K562 (cell line): ENCODE data around the gene GAL3ST3. TPM values are rescaled to one million over a fixed set of nuclear protein-coding genes. Genes with fewer than 3 reads are reported as not detected.

ENCODE experiments used
- EHMT2 ChIP-seq: fragments of 450-650 bp; IDR thresholded peaks from 2 replicates; pipeline ENCODE4 v1.6.1; 2018; ENCODE audit warnings: antibody characterized with exemption
- FOXK1 ChIP-seq: sonication (generic); formaldehyde crosslinking; IDR thresholded peaks from 2 replicates; pipeline ENCODE4 v1.8.0; 2022; ENCODE audit warnings: missing genetic modification reagents, mild to moderate bottlenecking, borderline replicate concordance
- GTF2F1 ChIP-seq: IDR thresholded peaks from 2 replicates; pipeline ENCODE4 v1.6.1; 2011; ENCODE audit warnings: low read depth, low read length, improper control_type of control experiment
- HCFC1 ChIP-seq: IDR thresholded peaks from 2 replicates; pipeline ENCODE4 v1.6.1; 2012; ENCODE audit warnings: low read depth, low read length, improper control_type of control experiment
- NBN ChIP-seq: fragments of 450-650 bp; IDR thresholded peaks from 2 replicates; pipeline ENCODE4 v1.6.1; 2016; ENCODE audit warnings: low read depth, mild to moderate bottlenecking
- NFE2L1 ChIP-seq: fragments of 450-650 bp; IDR thresholded peaks from 2 replicates; pipeline ENCODE4 v1.6.1; 2016; ENCODE audit warnings: missing genetic modification characterization, low read depth, mild to moderate bottlenecking, missing compliant biosample characterization, moderate library complexity, borderline replicate concordance
- POLR2AphosphoS2 ChIP-seq: IDR thresholded peaks from 2 replicates; pipeline ENCODE4 v1.6.1; 2012; ENCODE audit warnings: low read length, improper control_type of control experiment
- RBM14 ChIP-seq: fragments of 200-400 bp; formaldehyde crosslinking; IDR thresholded peaks from 2 replicates; pipeline ENCODE4 v1.6.1; 2018; ENCODE audit warnings: low read depth, mild to moderate bottlenecking, low read length, moderate library complexity, borderline replicate concordance; ENCODE audit not compliant: insufficient read depth
- TSC22D4 ChIP-seq: fragments of 450-650 bp; IDR thresholded peaks from 2 replicates; pipeline ENCODE4 v1.6.1; 2016; ENCODE audit warnings: missing genetic modification characterization, missing biosample characterization, control low read depth
- ZBTB8A ChIP-seq: fragments of 450-650 bp; IDR thresholded peaks from 2 replicates; pipeline ENCODE4 v1.6.1; 2018; ENCODE audit warnings: mild to moderate bottlenecking, moderate library complexity; ENCODE audit not compliant: partially characterized antibody
- ZEB2 ChIP-seq: fragments of 450-650 bp; IDR thresholded peaks from 2 replicates; pipeline ENCODE4 v1.6.1; 2016
- ZNF274 ChIP-seq: IDR thresholded peaks from 2 replicates; pipeline ENCODE4 v1.6.1; 2011; ENCODE audit warnings: low read depth, mild to moderate bottlenecking, low read length, moderate library complexity, borderline replicate concordance
- ZNF384 ChIP-seq: IDR thresholded peaks from 2 replicates; pipeline ENCODE4 v1.6.1; 2012; ENCODE audit warnings: low read depth, low read length, improper control_type of control experiment
- ZNF644 ChIP-seq: fragments of 200-800 bp; sonication (Bioruptor generic); IDR thresholded peaks from 2 replicates; pipeline ENCODE4 v1.6.1; 2016; ENCODE audit warnings: low read depth, missing genetic modification characterization, missing compliant biosample characterization
- ZNF76 ChIP-seq: fragments of 250-450 bp; sonication (Bioruptor Pico); IDR thresholded peaks from 2 replicates; pipeline ENCODE4 v1.4.0; 2020; ENCODE audit warnings: mild to moderate bottlenecking, moderate library complexity, borderline replicate concordance
- ZNF766 ChIP-seq: fragments of 200-800 bp; sonication (Bioruptor generic); conservative IDR thresholded peaks from 2 replicates; pipeline ENCODE4 v1.6.1; 2016; ENCODE audit warnings: missing genetic modification characterization, missing compliant biosample characterization
- ZNF77 ChIP-seq: fragments of 250-450 bp; sonication (Bioruptor Pico); IDR thresholded peaks from 2 replicates; pipeline ENCODE4 v1.5.0; 2020
- polyA plus RNA-seq, 8 experiments: library from polyadenylated mRNA; depleted of rRNA in 4 of 8; stranded (reverse) in 5 of 8; unstranded in 3 of 8; fragments of >200 nt; fragmentation: Nextera tagmentation in 2 of 8; fragmentation: Illumina TruSeq in 1 of 8; extraction: Ambion mirVana in 2 of 8; extraction: Trizol in 1 of 8; gene quantifications; 2 replicates each; pipeline versions ENCODE4 v1.2.1 to v1.2.3, GENCODE V29; 2011 to 2014; ENCODE audit warnings: inconsistent platforms in 1 of 8, missing spikeins in 1 of 8
- total RNA-seq, 7 experiments: library from RNA; depleted of rRNA in 6 of 7; stranded (reverse); fragments of >200 nt in 6 of 7; fragmentation: Illumina TruSeq in 2 of 7; extraction: Trizol in 2 of 7; gene quantifications; 2 replicates each; pipeline versions ENCODE4 v1.2.1 to v1.2.3, GENCODE V29; 2011 to 2021; ENCODE audit warnings: low replicate concordance in 1 of 7
- TF ChIP-seq, protein P1 (sequence below): sonication (generic); formaldehyde crosslinking; IDR thresholded peaks from 2 replicates; pipeline ENCODE4 v1.8.1; 2023; ENCODE audit warnings: mild to moderate bottlenecking, missing genetic modification reagents
- TF ChIP-seq, protein P2 (sequence below), 3 experiments: fragments of 200-800 bp in 1 of 3; fragments of 250-450 bp in 1 of 3; fragments of 450-650 bp in 1 of 3; sonication (Bioruptor Pico) in 1 of 3; sonication (Bioruptor generic) in 1 of 3; formaldehyde crosslinking in 1 of 3; IDR thresholded peaks; 2 replicates each; pipeline versions ENCODE4 v1.6.1 to v1.8.0; 2016 to 2022; ENCODE audit warnings: mild to moderate bottlenecking in 2 of 3, missing genetic modification characterization in 2 of 3, missing compliant biosample characterization in 1 of 3, moderate library complexity in 1 of 3
- TF ChIP-seq, protein P3 (sequence below): sonication (generic); formaldehyde crosslinking; IDR thresholded peaks from 2 replicates; pipeline ENCODE4 v1.8.0; 2022; ENCODE audit warnings: mild to moderate bottlenecking, low read depth, missing genetic modification reagents

GAL3ST3 gene
- total and polyA plus RNA-seq, 9 of the 15 experiments (the other 6 are each of a cell fraction or from before 2014, with no cell fraction given), result not detected

DNA sequence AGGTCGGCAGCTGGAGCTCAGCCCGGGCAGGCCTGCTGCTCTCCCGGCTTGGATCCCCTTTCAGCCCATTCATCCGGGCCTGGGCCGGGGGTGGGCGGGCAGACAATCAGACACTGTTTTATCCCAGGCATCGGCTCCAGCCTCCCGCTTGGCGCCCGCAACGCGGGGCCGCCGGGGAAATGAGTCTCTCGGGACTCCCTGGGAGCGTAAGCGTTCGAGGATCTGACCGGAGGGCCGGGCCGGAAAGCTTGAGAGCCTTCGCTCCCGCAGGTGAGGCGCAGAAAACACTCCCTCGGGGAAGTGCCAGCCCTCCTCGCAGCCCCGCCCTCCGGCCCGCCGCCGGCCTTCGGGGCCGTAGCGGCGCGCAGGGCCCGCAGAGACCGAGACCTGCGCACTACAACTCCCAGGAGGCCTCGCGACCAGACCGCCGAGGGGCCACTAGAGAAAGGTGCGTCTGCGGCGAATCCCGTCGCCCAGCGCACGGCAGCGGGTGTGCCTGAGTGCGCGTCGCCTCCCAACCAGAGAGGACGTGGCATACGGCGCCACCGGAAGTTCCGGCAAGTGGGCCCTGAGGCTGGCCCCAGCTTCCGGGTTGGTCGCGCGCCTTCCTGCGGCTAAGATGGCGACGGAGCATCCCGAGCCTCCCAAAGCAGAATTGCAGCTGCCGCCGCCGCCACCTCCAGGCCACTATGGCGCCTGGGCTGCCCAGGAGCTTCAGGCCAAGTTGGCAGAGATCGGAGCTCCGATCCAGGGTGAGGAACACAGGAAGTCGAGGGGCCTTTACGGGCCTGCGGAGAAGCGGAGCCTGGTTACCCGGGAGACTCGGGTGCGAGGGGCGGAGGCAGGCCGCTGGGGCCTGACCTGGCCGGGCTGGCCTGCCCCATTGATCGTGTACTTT is 3.1 kb upstream of the GAL3ST3 start, which contains the start of gene SF3B2 (continued):
- TF ChIP-seq ZNF77 (no peak), ZNF384 (no peak), ZNF76 (no peak), NFE2L1 (tag) (no peak), ZEB2 (no peak), ZNF766 (CRISPR knock-in tag) (no peak), ZBTB8A (no peak), FOXK1 (CRISPR knock-in tag) (no peak), RBM14 (0 out of 2 replicates have a peak, but pooled peaks have one; percentile 10), POLR2AphosphoS2 (no peak), EHMT2 (no peak), ZNF274 (no peak), HCFC1 (peak; percentile 97), GTF2F1 (no peak), NBN (no peak), ZNF644 (tag) (no peak), TSC22D4 (no peak)
- TF ChIP-seq, protein P1, sequence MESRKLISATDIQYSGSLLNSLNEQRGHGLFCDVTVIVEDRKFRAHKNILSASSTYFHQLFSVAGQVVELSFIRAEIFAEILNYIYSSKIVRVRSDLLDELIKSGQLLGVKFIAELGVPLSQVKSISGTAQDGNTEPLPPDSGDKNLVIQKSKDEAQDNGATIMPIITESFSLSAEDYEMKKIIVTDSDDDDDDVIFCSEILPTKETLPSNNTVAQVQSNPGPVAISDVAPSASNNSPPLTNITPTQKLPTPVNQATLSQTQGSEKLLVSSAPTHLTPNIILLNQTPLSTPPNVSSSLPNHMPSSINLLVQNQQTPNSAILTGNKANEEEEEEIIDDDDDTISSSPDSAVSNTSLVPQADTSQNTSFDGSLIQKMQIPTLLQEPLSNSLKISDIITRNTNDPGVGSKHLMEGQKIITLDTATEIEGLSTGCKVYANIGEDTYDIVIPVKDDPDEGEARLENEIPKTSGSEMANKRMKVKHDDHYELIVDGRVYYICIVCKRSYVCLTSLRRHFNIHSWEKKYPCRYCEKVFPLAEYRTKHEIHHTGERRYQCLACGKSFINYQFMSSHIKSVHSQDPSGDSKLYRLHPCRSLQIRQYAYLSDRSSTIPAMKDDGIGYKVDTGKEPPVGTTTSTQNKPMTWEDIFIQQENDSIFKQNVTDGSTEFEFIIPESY (CRISPR knock-in tag), result peak; percentile 10; the same call in 1 of the 2 replicates
- TF ChIP-seq, protein P2, sequence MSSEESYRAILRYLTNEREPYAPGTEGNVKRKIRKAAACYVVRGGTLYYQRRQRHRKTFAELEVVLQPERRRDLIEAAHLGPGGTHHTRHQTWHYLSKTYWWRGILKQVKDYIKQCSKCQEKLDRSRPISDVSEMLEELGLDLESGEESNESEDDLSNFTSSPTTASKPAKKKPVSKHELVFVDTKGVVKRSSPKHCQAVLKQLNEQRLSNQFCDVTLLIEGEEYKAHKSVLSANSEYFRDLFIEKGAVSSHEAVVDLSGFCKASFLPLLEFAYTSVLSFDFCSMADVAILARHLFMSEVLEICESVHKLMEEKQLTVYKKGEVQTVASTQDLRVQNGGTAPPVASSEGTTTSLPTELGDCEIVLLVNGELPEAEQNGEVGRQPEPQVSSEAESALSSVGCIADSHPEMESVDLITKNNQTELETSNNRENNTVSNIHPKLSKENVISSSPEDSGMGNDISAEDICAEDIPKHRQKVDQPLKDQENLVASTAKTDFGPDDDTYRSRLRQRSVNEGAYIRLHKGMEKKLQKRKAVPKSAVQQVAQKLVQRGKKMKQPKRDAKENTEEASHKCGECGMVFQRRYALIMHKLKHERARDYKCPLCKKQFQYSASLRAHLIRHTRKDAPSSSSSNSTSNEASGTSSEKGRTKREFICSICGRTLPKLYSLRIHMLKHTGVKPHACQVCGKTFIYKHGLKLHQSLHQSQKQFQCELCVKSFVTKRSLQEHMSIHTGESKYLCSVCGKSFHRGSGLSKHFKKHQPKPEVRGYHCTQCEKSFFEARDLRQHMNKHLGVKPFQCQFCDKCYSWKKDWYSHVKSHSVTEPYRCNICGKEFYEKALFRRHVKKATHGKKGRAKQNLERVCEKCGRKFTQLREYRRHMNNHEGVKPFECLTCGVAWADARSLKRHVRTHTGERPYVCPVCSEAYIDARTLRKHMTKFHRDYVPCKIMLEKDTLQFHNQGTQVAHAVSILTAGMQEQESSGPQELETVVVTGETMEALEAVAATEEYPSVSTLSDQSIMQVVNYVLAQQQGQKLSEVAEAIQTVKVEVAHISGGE (CRISPR knock-in tag; IDR thresholded peaks at IDR 0.05), result peak; percentile 9 to 95 (median 63); a peak in 5 of 6 replicates
- TF ChIP-seq, protein P3, sequence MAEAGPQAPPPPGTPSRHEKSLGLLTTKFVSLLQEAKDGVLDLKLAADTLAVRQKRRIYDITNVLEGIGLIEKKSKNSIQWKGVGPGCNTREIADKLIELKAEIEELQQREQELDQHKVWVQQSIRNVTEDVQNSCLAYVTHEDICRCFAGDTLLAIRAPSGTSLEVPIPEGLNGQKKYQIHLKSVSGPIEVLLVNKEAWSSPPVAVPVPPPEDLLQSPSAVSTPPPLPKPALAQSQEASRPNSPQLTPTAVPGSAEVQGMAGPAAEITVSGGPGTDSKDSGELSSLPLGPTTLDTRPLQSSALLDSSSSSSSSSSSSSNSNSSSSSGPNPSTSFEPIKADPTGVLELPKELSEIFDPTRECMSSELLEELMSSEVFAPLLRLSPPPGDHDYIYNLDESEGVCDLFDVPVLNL (CRISPR knock-in tag), result no peak; the same call in 1 of the 2 replicates
